Putamen (tissue), 1 donor: ENCODE measurements around the gene NCOA7.
A peak's percentile ranks its signal among the peaks of the same experiment; 100 is the strongest.
"Not testable (repeated sequence)": the region's sequence is repeated elsewhere in the genome, so short reads cannot be mapped to it uniquely, and the experiment has no call there.

Experiments used
- DNase-seq: peaks from one replicate; pipeline ENCODE4 v3.0.0-alpha.2; 2016; ENCODE audit warnings: low spot score

Gene NCOA7

DNA sequence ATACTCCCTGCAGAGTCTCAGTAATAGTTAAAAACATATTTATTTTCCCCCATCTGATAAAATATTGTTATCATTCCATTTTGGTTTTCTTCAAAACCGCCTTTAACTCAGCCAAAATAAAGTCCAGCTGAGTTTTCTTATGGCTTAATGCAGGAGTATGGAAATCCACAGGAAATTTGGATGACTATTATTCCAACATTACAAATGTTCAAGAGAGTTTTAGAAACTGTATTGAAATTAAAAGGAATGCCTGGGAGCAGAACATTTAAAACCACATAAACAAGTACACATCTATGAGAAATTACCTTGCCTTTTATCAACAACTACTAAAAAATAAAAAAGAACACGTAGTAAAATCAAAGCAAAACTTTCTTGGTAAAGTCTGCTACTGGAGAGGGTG is 45.7 kb downstream of the NCOA7 start:
- no peak for DNase-seq

DNA sequence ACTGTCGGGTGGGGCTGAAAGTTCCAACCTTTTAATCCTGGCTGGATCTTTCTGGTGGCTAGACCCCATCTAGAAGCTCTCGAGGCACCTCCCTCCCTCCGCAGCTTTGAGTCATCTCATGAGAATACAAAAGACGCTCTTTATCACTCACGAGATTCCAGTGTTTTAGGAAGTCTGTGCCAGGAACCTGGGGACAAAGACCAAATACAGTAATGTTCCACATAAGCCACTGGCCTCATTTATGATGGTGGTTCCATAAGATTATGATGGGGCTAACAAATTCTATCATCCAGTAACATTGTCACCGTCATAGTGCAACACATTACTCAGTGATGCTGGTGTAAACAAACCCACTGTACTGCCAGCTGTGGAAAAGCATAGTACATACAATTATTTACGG is 48.7 kb downstream of the NCOA7 start:
- peak; percentile 66 for DNase-seq

DNA sequence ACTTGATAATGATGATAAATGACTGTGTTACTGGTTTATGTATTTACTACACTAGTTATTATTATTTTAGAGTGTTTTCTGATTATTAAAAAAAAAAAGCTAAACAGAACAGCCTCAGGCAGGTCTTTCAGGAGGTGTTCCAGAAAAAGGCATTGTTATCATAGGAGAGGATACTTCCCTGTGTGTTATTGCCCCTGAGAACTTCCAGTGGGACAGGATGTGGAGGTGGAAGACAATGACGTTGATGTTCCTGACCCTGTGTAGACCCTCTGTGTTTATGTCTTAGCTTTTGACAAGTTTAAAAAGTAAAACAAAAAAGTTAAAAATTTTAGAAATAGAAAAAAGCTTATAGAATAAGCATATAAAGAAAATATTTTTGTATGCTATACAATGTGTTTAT is 49.1 kb downstream of the NCOA7 start:
- DNase-seq: no peak

DNA sequence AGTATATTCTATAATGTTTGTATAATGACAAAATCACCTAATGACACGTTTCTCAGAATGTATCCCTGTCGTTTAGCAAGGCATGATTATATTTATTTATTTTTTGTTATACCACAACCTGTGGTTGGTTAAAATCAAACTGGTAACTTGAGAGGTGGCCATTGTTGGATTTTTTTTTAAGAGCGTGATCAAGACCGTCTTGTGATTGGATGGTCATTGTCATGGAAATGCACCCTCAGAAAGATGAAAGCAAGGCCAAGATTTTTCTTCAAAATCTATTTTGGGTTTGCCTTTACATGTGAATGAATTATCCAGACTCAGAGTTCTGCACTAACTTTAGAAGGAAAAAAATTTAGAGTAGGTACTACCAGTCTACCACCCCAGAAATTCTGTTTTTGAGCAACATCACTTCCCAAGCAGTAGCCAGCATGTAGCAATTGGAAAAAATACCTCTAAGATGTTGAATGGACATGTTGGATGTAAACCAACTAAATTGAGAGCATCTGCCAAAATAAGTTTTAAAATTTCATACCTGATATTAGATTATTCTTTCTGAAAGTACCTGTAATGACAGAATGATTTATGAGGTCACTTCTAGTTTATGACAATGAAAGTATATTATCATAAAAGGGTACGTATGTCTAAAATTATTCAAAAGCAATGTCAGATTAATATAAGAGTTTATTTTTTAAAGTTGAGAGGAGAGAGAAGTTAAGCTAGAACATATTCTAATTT is 50.8 kb downstream of the NCOA7 start:
- no peak for DNase-seq

DNA sequence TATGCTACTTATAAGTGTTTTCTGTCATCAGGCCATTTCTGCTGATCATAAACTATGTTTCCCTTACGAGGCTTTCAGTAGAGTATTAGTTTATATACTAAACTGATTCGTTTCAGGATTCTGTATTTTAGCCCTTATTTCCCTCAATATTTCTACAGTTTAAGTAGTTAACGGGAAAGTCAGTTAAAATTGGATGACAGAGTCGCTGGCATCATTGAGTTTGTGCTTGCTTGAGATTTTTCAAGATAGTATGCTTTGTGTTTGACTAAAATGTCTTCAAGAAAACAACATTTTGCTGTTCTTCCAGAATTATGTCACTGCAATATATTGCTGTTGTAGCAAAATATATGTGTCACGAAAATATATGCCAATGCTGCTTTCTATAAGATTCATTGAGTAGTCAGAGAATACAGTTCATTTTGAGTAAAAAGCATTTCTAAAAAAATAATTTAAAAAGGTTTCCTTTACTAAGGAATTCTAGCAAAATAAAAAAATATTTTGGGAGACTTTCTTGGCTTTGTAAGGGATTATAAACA is 51.4 kb downstream of the NCOA7 start:
- DNase-seq: no peak

DNA sequence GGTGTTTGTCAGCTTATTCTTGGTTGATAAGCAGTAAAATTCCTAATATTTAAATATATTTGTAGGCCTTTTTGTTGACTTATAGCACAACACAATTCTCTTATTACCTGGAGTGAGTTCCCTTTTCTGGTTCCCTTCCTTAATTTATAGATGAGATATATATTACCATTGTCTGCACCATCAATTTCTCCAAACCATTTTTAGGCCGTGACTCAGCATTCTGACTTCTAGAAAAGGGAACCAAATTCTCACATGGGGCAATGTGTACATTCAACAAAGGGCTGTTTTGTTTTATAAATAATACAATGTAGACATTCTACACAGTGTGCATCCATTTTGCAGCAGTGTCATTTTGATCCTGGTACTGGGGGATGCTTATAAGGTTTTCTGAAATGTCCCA is 52.8 kb downstream of the NCOA7 start:
- DNase-seq: peak; percentile 66

DNA sequence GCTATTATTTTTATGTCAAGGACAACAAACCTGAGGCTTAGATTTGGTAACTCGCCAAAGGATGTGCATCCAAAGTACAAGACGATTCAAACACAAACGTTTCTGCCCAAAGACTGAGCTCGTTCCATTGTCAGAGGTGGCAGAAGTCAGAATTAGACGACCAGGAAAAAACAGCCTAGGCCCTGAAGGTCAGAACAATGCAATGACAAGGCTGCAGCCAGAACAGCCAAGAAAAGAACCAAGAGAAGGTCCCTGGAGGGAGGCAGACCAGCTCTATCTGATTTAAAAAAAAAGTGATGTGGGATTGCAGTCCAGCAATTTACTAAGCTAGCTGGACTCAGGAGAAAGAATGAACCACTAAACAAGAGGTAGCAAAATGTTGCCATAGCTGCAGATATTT is 54.2 kb downstream of the NCOA7 start:
- DNase-seq: no peak

DNA sequence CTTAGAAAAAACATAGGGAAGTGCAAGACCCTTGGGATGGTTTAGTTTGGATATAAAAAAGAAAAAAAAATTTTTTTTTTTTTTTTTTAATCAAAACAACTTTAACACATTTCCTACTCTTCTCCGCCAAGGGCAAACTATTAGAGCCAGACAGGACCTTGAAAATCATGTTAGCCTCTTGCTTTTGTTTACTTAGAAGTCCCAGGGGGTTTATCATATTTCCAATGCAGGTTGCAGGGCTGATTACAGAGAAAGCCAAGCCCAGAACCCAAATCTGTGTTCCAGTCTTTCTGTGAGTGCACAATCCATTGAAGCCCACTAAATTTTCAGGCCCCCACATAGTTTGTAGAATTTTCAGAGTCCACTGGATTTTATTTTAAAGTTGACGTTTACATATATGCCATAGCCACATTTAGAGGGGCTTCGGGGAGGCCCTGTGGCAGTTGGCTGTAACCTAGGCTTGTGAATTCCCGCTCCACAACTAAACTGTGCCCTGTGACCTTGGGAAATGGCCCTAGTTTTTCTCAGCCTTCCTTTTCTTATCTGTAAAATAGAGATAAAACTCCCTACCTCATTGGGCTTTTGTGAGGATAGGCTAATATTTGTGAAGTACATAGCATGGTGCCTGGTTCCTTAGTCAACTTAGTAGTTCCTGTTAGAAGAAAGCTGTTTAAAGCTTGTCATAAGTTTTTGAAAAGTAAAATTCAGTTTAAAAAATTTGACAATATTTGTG is 55.7 kb downstream of the NCOA7 start:
- no peak for DNase-seq

DNA sequence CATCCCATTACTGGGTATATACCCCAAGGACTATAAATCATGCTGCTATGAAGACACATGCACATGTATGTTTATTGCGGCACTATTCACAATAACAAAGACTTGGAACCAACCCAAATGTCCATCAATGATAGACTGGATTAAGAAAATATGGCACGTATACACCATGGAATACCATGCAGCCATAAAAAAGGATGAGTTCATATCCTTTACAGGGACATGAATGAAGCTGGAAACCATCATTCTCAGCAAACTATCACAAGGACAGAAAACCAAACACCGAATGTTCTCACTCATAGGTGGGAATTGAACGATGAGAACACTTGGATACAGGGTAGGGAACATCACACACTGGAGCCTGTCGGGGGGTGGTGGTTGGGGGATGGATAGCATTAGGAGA is 57.5 kb downstream of the NCOA7 start:
- DNase-seq: not testable (repeated sequence)

DNA sequence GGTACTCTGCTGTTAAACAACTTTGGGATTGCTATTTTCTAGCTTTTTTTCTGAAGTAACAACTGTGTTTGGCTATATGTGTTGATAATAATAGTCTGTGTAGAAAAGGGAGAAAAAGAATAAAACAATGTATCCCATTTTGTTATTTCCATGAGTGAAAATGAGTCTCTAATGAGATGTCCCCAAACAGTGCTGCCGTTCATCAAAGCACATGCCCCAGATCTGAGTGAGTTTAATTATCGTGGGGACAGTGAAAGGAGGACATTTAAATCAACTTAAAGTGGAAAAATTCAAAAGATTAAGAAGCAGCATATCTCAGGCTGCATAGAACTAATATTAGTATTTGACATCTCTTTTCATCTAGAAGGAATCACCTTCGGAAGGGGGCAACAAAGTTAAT is 59.6 kb downstream of the NCOA7 start:
- DNase-seq: peak; percentile 70

DNA sequence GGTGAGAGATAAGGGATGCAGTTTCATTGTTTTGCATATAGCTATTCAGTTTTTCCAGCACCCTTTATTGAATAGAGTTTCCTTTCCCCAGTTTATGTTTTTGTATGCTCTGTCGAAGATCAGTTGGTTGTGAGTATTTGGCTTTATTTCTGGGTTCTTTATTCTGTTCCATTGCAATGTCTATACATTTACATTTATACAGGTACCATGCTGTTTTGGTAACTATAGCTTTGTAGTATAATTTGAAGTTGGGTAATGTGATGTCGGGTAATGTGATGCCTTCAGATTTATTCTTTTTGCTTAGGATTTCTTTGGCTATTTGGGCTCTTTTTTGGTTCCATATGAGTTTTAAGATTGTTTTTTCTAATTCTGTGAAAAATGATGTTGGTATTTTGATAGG is 61.8 kb downstream of the NCOA7 start:
- no peak for DNase-seq

DNA sequence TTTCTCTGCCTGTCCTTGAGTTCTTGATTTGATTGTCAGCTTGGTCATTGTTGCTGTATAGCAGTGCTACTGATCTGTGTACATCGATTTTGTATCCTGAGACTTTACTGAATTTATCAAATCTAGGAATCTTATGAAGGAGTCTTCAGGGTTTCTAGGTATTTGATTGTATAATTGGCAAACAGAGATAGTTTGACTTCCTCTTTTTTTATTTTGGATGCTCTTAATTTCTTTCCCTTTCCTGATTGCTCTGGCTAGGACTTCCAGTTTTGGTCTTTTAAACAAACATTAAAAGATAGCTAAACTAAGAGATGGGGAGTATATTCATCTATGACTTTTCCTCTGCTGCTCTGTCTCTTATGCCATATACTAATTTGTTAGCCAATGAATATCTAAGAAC is 62.4 kb downstream of the NCOA7 start:
- DNase-seq: no peak

DNA sequence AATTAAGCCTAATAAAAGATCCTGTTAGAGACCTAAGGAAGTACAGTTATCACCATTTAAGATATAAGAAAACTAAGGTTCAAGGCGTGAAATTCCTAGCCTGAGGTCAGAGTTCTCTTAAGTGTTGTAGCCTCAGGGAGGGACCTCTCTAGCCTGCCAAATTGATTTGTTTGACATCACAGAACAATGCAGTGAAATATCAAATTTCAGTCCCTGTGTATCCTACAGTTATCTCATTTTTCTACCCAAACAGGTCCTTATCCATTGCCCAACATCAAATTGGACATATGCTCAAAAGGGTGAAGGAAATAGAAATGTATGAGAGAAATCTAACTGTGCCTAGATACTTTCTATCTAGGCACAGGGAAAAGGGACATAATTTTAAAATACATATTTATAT is 63.0 kb downstream of the NCOA7 start:
- DNase-seq: no peak

DNA sequence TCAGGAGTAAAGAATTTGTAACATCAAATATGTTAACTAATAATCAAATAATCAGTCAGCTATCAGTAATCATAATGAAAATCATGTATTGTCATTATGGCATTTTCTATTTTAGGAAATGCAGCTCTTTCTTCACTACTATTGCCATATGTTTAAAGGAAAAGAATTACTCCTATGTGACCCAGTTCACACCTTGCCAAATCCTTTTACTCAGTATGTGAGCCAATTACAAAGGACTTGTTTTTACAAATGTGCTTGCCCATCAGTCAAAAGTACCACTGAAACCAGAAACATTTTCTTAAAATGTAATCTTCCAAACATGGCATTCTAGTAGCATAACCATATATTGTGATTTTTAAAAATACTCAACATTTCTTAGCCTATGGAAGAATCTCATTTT is 63.6 kb downstream of the NCOA7 start:
- no peak for DNase-seq

DNA sequence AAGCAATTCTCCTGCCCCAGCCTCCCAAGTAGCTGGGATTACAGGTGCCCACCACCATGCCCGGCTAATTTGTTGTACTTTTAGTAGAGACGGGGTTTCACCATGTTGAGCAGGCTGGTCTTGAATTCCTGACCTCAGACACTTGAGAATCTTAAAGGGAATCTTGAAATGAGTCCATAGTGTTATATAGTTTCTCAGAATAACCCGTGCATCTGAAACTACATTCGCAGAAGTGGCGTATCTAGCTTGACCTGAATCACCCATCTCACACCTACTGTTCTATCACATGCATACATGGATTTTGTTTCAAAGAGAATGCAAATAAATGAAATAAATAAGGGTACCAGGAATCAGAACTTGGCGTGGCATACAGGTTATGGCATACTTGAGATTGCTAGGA is 65.0 kb downstream of the NCOA7 start:
- DNase-seq: no peak

DNA sequence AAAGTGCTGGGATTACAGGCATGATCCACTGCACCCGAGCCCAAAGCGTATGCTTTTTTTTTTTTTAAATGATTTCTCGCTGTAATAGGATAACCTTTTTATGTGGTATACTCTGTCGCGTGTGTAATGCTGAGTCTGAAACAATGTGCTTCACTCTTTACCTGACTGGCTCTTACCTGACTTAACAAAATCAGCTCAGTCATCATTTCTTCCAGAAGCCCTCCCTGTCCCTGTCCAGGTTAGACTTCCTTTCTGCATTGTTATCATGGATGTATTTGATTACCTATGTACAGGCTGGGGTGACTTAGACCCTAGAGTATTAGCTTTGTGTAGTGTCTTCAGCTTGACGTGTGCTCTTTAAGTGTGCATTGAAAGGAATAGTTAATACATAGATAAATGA is 67.1 kb downstream of the NCOA7 start:
- DNase-seq: no peak

DNA sequence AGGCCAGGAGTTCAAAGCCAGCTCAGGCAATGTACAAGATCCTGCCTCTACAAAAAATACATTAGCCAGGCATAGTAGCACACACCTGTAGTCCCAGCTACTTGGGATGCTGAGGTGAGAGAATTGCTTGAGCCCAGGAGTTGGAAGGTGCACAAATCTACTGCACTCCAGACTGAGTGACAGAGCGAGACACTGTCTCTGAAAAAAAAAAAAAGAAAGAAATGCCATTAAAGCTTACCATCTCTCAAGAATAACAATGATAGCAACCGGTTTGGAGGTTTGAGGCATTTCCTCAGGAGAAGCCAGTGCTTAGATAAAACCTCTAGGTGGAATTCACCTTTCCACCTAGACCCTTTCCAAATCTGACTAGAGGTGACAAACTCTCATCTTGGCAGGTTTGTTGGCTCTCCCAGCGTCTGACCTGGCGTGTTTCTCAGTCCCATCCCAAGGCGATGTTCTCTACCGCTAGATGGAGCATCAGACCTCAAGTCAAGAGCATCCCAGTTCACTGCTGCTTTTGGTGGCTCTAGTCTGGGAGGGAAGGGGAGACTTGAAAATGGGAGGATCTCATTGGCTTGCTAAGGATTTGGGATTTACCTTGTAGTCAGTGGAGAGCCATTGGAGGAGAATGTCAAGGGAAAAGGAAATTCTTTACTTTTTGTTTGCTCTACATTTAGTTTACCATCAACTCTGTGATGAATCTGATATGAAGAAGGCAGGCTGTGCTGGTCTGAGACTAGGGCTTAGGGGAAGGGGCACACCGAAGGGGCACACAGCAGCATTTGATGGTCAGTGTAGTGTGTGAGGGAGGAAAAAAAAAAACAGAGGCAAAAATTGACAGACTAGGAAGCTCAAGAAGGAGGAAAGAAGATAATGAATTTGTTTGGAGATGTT is 67.9 kb downstream of the NCOA7 start:
- peak; percentile 78 for DNase-seq

DNA sequence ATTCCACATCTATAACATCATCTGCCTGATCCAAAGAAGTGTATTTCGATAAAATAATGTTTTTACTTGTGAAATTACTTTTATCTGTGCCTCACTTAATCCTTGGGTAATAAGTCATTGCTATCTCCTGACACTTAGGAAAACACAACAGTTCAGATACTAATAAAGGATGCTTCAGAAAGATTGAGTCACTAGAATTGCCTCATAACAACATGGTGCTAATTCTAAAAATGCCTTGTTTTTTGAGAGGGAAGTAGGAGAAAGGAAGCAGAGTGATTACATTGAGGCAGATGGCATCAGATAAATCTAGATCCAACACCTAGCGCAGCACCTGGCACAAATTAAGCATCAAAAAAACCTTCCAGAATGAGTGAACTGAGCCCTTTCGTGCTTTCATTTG is 69.0 kb downstream of the NCOA7 start:
- DNase-seq: no peak

DNA sequence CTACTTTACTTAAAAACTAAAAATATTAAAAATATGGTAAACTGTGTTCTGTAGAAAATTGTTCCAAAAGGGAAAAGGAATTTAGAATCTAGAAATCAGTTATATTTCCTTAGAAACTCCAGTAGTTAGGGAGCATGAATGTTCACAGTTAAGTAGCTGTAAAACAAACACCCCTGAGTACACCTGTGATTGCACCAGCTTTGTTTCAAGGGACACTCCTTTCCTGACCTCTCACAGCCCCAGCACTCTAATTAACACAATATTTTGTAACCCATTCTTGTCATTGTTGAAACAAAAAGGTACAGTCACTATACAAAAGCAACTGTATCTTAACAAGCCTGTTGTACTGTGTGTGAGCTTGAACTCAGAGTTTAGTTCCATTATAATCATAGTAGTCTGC is 72.3 kb downstream of the NCOA7 start:
- no peak for DNase-seq

DNA sequence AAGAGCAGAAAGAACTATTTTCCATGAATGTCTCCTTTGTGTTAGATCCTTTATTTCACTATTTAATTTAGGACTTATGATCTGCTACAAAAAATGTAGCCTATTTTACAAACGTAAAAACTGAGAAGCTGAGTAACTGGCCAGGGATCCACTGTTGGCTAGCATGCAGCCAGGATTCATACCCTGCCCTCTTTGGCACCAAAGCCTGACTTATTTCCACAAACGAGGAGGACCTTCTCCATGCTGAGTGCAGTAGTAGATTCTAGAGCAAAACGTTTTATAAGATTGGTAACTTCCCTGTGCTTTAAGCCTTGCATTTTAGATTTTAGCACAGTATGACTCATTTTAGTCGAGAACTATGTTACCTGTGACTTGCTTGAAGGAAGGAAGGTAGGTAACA is 74.3 kb downstream of the NCOA7 start:
- no peak for DNase-seq

DNA sequence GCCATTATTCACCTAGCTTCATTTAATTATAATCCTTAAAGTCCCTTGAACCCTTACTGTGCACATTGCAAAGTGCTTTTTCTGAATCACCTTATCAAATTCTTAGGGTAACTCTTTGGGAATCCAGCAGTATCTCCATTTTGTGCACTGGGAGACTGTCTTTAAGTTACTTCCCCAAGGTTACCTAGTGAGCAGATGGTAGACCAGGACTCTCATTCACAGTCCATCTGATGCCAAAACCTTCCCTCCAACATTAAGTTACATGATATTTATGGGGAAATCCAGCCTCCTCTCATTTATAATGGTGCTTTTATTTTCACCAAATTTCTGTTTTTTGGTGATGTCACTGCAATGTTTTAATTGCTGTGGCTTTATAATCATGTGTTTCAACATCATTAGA is 75.7 kb downstream of the NCOA7 start:
- DNase-seq: no peak

DNA sequence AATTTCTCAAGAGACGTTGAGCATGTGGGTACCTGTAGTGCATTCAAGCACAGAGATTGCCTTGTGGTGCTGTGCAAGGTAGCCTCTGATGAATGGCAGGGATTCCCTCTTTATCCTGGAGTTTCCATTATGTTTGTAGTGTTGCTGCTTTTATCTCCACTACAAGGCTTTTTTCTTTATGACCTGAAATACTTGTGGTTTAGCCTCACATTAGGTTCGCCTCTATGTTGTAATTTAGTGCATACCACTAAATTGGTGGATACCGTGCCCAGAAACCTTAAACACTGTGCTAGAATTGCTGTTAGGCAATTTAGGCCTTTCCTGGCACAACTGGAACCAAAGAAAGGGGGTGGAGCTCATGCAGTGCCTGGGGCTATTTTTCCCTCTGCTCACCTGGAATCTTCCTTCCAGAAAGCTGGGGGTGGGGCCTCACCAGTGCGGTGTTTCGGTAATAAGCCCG is 76.8 kb downstream of the NCOA7 start:
- DNase-seq: no peak
